Medulla oblongata (tissue), 1 donor: ENCODE data around the gene SLC35F3.

Experiments
- DNase-seq: peaks from one replicate; pipeline ENCODE4 v3.0.0-alpha.2; 2015; ENCODE audit errors: extremely low spot score

Gene SLC35F3

DNA sequence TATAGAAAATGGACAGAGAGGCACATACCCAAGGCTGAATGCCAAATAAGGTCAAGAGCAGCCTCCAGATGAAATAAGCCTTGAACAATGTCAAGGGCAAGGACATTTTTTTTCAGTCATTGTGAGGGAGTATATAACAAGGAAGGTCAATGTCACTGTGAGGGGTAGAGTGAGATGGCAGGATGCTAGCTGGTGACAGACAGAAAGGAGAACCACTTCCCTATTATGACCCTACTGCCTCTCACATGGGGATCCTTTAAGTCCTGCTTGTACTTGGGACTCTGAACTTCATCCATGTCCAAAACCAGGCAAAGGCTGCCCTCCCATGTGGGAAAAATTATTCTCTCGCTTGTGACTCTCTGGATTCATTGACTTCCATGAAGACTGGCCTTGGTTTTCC lies 349.3 kb downstream of the SLC35F3 start:
- no peak for DNase-seq

DNA sequence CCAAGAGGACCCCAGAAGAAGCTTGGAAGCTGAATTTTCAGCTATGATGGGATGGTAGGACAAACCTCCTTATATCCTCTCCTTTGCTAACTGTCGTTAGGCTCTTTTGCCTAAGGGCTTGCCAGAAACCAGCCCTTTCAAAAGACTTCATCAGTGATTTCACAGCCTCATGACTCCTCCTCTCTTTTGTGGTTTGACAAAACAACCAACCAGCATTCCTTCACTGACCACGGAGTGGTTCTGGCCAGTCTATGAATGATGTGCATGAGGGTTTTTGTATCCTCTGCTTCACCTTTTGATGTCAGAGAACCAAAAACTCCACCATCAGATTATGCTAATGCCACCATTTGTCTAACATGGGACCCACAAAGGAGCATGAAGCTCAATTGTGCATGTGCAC lies 351.9 kb downstream of the SLC35F3 start:
- no peak for DNase-seq

DNA sequence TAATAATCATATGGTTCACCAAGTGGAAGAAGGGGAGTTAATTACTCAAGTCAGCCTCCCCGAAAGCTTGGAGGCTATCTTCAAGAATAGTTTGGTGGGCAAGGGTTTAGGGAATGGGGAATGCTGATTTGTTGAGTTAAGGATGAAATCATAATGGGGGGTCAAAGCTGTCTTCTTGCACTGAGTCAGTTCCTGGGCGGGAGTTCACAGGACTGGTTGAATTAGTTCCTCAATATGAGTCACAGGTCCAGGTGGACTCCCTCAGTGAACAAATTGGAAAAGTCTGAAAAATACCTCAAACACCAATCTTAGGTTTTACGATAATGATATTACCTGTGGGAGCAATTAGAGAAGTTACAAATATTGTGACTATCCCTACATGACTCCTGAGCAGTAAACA lies 353.6 kb downstream of the SLC35F3 start:
- no peak for DNase-seq

DNA sequence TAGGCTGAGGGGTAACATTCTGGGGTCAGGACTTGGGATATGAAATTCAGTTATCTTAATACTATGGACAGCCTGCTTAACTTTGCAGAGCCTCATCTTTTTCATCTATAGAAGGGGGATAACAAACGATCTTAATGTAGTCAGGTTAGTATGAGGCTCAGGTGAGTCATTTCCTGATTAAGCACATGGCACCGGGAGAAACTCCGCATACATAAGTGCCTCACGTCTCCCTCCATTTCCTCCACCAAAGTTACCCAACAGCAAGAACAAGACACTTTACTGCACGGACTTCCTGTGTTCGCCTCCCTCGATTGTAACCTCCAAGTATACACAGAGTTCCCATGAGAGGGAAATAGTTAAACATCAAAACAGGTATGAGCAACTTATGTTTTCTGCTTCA lies 356.1 kb downstream of the SLC35F3 start:
- DNase-seq, result no peak

DNA sequence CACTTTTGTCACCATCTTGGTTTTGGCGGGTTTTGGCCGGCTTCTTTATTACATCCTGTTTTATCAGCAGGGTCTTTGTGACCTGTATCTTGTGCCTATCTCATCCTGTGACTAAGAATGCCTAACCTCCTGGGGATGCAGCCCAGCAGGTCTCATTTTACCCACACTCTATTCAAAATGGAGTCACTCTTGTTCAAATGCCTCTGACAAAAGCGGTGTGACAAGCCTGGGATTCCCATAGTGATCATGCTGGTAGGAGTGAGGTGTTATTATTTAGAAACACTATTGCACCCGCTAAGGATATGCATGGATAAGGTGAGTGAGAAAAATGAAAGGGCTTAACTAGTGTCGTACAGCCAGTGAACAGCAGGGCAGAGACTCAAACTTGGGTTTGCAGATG lies 357.1 kb downstream of the SLC35F3 start:
- no peak for DNase-seq

DNA sequence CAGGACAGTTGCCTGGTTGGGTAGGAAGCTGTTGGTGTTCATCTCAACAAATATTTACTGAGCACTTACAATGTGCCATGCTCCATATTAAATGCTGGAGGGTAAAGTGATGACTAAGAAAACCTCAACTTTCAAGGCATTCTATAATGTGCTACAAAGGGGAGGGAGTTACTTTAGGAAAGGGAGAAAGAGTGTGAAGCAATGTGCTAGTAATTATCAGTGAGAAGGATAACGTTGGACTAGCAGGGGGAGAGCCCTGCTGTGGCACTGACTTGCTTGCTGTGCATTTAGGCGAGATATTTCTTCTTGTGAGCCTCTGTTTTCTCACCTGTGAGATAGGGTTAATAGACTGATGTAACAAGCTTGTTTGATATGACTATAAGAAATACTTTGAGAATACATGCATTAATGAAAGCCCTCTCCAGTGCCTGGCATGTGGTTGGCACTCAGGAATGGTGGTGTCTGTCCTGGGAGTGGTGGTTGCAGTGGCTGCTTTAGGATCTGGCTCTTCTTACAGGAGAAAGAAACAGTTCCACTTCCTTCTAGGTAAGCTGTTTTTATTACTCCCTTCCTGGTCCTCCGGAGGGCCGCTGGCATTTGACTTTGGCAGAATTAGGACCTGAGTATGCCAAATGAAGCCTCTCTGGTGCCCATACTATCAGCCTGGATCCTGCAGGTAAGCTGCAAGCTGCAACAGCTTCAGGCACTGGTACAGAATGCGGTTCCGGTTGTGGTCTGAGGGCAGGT lies 357.7 kb downstream of the SLC35F3 start:
- DNase-seq, result no peak

DNA sequence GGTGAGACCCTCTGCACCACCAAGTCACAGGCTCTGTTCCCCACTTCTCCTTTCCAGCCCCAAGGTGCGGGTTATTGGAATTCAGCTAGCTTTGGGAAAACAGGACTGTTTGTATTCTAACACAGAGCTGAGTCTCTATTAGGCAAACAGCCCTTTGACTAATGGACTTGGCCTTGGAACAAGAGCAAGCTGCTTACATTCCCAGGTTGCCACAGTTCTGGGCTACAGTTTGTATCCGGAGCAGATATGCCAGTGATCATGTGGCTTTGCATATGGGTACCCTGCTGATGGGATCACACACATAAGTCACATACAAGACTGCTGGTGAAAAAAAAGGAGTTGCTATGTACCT lies 358.3 kb downstream of the SLC35F3 start:
- DNase-seq, result no peak

DNA sequence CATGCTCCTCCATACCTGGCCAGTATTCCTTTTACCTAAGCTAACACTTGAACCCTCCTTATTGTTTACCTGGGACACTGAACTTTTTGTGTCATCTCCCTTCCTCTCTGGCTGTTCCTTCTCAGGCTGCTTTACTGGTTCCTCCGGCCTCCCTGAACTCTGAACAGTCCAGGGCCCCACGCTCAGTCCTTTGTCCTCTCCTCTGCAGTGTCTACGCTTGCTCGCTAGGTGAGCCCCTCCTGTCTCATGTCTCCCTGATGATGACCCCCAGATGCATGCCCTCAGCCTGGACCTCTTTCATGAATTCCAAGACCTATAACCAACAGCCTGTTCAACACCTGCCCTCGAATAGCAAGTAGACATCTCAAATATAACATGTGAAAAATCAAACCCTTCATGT lies 360.4 kb downstream of the SLC35F3 start:
- DNase-seq, result no peak

DNA sequence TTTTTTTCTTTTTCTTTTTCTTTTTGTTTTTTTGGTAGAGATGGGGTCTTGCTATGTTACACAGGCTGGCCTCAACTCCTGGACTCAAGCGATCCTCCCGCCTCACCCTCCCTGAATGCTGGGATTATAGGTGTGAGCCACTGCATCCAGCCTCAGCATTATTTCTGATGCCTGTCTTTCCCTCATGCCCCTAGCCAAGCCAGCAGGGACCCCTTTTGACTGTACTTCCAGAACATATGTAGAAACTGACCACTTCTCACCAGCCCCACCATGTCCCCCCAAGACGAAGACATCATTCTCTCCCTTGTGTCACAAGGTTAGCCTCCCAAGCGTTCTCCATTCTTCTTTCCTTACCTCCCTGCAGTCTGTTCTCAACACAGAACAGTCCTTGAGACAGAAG lies 360.8 kb downstream of the SLC35F3 start:
- no peak for DNase-seq

DNA sequence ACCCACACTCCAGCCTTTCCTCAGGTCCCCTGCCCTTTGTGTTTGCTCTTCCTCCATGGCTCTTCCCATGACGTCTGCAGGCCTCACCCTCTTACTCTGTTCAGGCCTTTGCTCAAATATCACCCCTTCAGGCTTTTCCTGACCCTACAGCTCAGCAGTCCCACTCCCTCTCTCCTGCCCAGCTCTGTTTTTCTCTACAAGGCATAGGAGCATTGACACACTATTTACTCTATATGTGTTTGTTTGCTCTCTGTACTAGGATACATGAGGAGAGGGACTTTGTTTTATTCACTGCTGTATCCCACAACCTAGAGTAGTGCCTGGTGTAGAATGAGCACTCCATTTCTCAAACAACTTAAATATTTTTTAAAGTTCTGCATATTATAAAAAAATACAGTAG lies 361.4 kb downstream of the SLC35F3 start:
- no peak for DNase-seq

DNA sequence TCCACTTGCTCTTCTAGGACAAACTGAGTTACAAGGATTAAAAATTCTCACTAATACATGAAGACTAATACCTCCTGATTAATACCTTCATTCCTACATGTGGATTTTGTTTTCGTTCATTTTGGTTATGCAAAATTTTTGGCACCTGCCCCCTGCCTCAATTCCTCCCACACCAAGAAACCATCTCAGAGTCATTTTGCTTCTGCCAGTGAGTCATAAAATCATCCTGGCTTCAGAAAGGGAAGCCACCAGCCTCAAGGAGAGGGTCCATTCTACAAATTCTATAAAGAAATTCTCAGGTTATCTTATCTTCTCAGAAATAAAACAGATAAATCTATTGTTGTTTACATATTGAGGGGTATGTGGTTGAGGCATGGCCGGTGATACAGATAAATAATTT lies 365.6 kb downstream of the SLC35F3 start:
- DNase-seq, result no peak

DNA sequence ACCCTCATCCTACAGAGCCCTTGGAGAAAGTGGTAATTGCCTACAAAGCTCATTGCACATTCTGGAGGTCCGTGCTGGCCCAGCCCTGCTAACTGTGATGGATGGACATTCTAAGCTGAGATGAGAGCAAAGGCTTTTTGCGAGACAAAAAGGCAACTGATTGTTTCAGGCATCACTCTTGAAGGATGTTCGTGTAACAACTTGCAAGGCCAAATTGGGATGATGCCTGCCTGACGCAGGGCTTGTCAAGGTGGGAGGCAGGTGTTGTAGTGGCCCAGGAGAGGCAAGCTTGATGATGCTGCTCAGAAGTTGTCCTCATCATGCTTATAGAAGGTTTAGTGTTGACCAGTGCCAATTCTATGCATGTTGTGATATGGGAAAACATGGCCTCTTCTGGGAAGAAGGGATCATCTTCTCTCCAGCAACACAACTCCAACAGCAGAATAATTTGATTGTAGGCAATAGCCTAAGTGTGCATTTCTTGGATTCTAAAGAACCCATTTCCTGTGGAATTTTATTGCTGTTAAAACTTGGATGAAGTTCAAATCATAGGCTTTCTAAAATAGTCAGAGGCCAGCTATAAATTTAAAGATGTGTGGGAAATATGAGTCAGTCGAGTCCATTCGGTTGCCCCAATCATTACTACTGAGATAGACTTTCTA lies 366.2 kb downstream of the SLC35F3 start:
- no peak for DNase-seq

DNA sequence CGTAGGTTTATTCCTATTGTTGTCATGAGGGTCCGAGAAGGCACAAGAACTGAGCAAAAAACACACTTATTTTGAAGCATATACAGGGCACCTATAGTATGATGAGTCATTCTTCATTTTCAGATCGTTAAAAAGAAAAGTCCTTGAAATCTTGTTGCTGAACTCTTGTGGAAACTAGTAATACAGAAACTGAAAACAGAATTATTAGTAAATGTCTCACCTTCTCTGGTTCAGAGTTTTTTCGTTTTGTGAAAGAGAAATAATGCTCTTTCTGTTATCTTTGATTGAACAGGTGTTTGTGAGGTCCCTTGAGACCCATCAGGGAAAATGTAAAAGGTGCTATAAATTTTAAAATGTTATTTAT lies 366.7 kb downstream of the SLC35F3 start:
- DNase-seq, result no peak

DNA sequence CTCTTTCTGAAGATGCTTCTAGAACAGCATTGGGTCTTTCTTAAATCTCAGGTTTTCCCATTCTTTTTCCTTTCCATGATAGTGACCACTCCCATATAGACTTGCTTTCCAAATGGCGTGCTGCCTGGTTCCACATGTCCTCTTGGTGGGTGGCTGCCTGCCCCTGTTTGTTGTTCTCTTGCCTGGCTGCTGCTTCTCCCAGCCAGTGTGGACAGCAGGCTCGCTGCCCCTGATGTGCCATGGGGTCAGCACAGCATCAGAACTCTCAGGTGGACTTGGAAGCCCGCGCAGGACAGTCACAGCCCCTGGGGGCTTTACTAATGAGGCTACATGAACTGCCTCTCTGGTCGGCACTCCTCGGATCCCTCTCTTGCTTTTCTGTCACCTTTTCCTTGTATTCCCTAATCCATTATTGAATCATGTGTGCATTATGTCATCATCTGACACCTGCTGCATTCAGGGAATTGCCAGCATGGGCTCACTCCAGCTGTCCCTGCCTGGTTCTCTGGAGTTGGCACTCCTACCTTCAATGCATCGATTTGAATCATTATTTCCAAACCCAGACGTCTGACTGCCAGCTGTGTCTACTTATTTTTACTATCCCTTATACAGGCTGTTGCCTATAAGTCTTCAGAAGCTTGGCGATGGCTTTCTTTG lies 368.3 kb downstream of the SLC35F3 start:
- no peak for DNase-seq

DNA sequence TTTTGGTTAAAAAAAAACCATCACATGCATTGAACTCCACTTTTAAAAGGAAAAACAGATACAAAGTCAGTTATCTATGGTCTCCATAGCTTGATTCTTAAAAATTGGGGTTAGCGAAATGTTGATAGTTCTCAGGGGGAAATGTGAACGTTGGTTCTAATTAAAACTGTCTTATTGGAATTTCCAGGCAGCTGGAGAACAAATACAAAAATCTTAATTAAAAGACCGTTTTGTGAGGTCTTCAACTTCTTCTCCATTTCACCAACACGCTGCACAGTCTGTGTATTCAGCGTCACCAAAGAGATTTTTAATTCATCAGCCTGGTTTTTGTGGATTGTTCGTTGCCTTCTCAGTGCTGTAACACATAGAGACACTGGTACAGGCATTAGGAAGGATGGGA lies 369.5 kb downstream of the SLC35F3 start:
- DNase-seq, result no peak

DNA sequence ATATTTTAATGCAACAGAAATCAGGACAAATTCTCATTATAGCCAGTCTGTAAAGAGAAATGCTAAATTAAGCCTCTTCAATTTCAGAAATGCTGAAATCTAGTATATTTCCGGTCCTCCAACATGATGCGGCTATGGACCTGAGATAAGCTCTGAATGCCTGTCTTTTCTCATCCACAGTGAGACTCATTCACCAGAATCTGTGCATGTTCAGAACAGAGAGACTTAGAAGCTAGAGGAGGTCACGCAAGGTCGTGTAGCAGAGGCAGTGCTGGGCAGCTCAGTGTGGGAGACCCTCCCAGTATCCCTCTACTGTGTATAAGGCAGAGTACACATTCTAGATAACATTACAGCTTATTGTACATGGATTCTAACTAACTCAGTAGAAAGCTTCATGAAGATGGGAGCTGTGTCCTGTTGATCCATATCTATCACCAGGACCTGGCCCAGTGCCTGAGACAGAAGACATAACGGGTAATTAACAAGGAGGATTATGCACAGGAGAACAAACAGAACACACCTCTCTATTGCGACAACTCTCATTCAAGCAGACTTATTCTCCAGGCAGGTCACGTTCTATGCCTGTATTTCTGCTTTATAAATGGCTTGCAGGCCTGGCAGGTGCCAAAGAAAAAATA lies 371.8 kb downstream of the SLC35F3 start:
- DNase-seq, result peak; percentile 37

DNA sequence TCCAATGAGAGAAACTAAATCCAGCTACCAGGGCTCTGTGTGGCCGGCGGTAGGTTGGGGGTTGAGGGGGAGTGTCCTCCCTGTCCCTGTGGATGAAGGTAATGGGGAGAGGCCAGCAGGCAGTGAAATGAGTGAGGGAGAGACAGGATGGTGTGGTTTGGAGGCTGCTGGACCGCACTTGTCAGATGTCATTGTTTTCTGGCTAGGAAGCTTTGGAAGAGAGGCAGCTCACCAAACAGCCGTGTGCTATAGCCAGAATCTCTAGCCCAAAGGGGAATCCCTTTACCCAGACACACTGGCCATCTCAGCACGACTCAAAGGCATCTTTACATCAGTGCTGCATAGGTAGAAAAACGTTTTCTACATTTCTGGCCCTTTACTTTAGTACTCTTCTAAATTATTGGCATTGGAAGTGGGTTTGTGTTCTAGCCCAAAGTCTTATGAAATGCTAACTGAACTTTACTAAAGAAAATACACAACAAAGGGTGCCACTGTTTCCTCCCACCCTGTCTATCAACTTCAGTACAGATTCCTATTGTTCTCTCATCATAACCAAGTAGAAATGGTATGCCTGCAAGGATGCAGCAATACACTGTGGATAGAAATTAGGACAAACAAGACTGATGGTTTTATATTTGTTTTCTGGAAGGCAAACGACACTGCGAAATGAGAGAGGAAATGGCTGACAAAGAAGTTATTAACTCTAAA lies 372.8 kb downstream of the SLC35F3 start:
- peak; percentile 50 for DNase-seq

DNA sequence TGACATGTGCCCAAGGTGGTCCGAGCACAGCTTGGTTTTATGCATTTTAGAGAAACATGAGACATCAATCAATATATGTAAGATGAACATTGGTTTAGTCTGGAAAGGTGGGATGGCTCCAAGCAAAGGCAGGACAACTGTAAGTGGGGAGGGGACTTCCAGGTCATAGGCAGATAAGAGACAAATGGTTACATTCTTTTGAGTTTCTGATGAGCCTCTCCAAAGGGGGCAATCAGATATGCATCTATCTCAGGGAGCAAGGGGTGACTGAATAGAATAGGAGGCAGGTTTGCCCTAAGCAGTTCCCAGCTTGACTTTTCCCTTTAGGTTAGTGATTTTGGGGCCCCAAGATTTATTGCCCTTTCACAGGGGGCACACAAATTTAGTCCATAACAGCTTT lies 374.5 kb downstream of the SLC35F3 start:
- no peak for DNase-seq

DNA sequence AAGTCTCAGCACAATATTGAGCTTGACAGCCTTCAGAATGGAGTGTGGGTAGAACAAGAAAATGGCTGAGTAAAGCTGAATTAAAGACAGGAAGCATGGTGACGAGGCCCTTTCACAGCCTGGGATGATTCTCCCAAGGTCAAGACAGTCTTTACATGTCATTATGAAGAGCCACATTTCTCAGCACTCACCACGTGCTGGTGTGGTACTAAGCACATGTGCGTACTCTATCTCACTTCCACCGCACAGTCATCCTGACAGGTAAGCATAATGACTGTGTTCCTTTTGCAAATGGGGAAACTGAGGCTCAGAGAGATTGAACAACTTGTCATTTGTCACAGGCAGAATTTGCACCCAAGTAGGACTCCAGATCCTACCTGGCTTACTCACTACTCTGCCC lies 376.0 kb downstream of the SLC35F3 start:
- DNase-seq, result no peak

DNA sequence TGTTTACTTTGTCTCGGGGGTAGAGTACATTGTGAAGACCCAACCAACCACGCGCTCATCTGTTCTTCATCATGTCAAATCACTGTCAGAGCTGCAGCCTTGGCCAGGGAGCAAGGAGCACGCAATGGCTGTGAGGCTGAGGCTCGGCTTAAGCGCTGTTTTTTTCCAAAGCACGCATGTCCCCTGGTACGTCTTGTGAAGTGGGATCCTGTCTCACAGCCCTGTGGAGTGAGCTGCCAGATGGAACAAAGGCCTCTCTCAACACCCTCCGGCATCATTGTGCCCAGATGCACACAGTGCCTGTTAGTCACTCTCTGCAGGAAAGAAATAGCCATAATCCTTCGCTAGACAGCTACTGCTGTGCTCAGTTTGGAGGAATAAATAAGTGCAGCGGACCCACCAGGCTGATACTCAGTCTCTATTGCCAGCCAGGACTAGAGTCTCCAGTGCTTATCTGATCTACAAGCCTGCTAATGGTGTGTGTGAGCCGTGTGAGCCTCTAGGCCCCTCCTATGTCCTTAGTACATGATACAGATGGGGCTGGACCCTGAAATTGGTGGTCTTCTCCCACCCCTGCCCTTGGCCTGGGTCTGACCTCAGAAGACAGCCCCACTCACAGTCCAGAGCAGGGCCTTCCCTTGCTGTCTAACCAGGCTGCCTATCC lies 377.5 kb downstream of the SLC35F3 start:
- DNase-seq, result peak; percentile 85

DNA sequence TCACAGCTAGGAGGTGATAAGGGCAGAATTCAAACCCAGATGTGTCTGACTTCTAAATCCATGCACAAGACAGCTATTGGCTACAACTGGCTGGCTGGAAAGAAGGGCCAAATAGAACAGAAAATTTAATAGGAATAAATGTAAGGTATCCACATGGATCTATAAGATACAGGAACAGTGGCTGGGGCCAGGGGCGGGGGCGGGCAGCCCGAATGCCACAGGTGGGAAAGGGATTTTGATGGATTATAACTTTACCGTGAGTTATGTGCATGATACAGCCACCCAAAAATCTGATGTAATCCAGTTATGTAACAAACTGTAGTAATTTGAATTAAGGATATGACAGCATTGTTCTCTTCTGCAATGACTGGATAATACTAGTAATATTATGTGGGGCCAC lies 381.7 kb downstream of the SLC35F3 start:
- DNase-seq, result no peak

DNA sequence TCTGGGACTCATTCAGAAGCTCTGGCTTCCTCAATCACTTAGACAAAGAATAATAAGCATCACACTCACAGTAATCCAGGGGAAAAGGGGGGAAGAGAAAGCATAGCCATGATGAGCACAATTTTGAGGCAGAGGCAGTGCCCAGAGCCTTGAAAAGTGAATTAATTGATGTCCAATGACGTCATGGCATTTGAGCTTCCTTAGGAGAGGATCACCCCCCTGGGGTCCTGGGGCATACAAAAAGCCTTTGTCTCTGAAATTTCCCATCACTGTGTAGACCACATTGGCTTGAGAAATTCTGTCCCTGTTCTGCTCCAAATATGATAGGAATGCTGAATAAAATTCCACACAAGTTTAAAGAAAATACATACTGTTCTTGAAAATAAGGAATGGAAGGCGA lies 384.5 kb downstream of the SLC35F3 start:
- no peak for DNase-seq
